Left lobe of liver (tissue), 1 donor: ENCODE measurements around the gene KCTD13. TPM values are rescaled to one million over a fixed set of nuclear protein-coding genes. Genes with fewer than 3 reads are reported as not detected.

Experiments used
- total RNA-seq: library from RNA; stranded (reverse); gene quantifications from one replicate; pipeline ENCODE4 v1.2.1, GENCODE V29; 2021
- donor health status: DM: no; HTN: yes; CAD: no.

Gene KCTD13
- total RNA-seq, 1 donor from 2014 or later = 9.8 TPM

Other genes starting within 250 kb of the KCTD13 start
- gene QPRT, start 247.0 kb downstream of the KCTD13 start, total RNA-seq = 143 TPM
- gene C16orf54, start 180.2 kb downstream of the KCTD13 start, total RNA-seq = 0.53 TPM
- 1.3 TPM for gene ZG16, start 148.0 kb downstream of the KCTD13 start, total RNA-seq
- 27.2 TPM for gene KIF22, start 135.5 kb downstream of the KCTD13 start, total RNA-seq
- 101 TPM for gene MAZ, start 119.7 kb downstream of the KCTD13 start, total RNA-seq
- gene PRRT2, start 114.0 kb downstream of the KCTD13 start, total RNA-seq = 0.33 TPM
- 11.9 TPM for gene PAGR1, start 110.1 kb downstream of the KCTD13 start, total RNA-seq
- gene MVP, start 105.8 kb downstream of the KCTD13 start, total RNA-seq = 44.4 TPM
- 53.1 TPM for gene CDIPT, start 63.0 kb downstream of the KCTD13 start, total RNA-seq
- gene SEZ6L2, start 26.7 kb downstream of the KCTD13 start, total RNA-seq = 0.55 TPM
- 0.13 TPM for gene ASPHD1, start 25.7 kb downstream of the KCTD13 start, total RNA-seq
- gene TMEM219, start 35.9 kb upstream of the KCTD13 start, total RNA-seq = 71.0 TPM
- gene TAOK2, start 47.6 kb upstream of the KCTD13 start, total RNA-seq = 21.1 TPM
- gene HIRIP3, start 69.4 kb upstream of the KCTD13 start, total RNA-seq = 9.2 TPM
- gene INO80E, start 70.0 kb upstream of the KCTD13 start, total RNA-seq = 34.7 TPM
- gene DOC2A, start 84.8 kb upstream of the KCTD13 start, total RNA-seq = 0.15 TPM
- gene C16orf92, start 97.0 kb upstream of the KCTD13 start, total RNA-seq = not detected
- 0.13 TPM for gene TLCD3B, start 105.0 kb upstream of the KCTD13 start, total RNA-seq
- 176 TPM for gene ALDOA, start 139.5 kb upstream of the KCTD13 start, total RNA-seq
- gene PPP4C, start 149.8 kb upstream of the KCTD13 start, total RNA-seq = 51.0 TPM
- gene TBX6, start 165.7 kb upstream of the KCTD13 start, total RNA-seq = 0.86 TPM
- 20.9 TPM for gene YPEL3, start 170.0 kb upstream of the KCTD13 start, total RNA-seq
- 1.4 TPM for gene GDPD3, start 187.3 kb upstream of the KCTD13 start, total RNA-seq
- 12.3 TPM for gene MAPK3, start 197.0 kb upstream of the KCTD13 start, total RNA-seq